WI38 (cell line): Measurements from ENCODE around the gene SBNO2.
A peak's percentile ranks its signal among the peaks of the same experiment; 100 is the strongest.

Source experiments
- H3K4me3 ChIP-seq: 2 replicates; pipeline ENCODE4 v1.5.1; 2011; ENCODE audit warnings: low read depth, mild to moderate bottlenecking, control low read depth, low read length
- CTCF ChIP-seq: IDR thresholded peaks from 2 replicates; pipeline ENCODE4 v1.5.1; 2012; ENCODE audit warnings: low read depth, mild to moderate bottlenecking, control low read depth, low read length

Gene SBNO2

GRCh38 chr19:1104311-1105007 is 69.6 kb downstream of the SBNO2 start:
- peak overlapping the region; percentile 72 for H3K4me3 ChIP-seq
- TF ChIP-seq CTCF: no peak

- no peak for TF ChIP-seq CTCF
- H3K4me3 ChIP-seq: peak within 1 kb of the TSS; percentile 72
Measured at GRCh38 chr19:1103708-1104310, 70.3 kb downstream of the SBNO2 start, which contains the start of gene GPX4. TSS of gene GPX4 (plus strand) at chr19:1103994. CDS start at chr19:1104044, 50 bp downstream.

GRCh38 chr19:1103132-1103707 is 70.8 kb downstream of the SBNO2 start:
- no peak for TF ChIP-seq CTCF
- H3K4me3 ChIP-seq: peak overlapping the region; percentile 5; the same call in 1 of the 2 replicates

- TF ChIP-seq CTCF: no peak
- H3K4me3 ChIP-seq: no peak overlapping the region
Measured at GRCh38 chr19:1102407-1103131, 71.5 kb downstream of the SBNO2 start.

GRCh38 chr19:1101337-1101698 is 72.8 kb downstream of the SBNO2 start:
- no peak overlapping the region for H3K4me3 ChIP-seq
- no peak for TF ChIP-seq CTCF

- TF ChIP-seq CTCF: no peak
- H3K4me3 ChIP-seq: no peak overlapping the region
Measured at GRCh38 chr19:1098177-1099051, 75.7 kb downstream of the SBNO2 start.
